ENCODE measurements around the gene FMO1.

DNA sequence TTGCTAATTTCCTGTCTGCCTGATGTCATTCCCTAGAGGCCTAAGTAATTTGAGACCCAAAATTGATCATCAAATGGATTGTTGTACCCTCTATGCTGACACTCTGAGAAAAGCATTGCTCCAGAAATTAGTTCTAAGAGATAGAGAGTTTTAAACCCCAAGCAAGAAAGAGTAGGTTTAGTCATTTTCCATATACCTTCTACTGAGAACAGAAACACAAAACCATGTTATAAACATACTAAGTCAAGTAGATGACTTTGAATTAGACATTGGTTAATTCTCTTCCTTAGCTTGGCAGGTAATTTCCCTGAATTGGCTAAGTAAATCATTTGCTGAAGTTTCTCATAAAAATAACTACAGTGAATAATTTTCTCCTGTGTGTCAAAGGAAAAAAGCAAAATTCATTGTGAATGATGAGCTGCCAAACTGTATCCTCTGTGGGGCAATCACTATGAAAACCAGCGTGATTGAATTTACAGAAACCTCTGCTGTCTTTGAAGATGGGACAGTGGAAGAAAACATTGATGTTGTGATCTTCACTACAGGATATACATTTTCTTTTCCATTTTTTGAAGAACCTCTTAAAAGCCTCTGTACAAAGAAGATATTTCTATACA, 85.8 kb downstream of the FMO1 start:
- TF ChIP-seq RAD21 (conservative IDR thresholded peaks at IDR 0.05) (no peak), POLR2AphosphoS5 (IDR thresholded peaks at IDR 0.05) (no peak), EP300 (conservative IDR thresholded peaks at IDR 0.05; ENCODE audit: poor library complexity, severe bottlenecking) (no peak)
- TF ChIP-seq, protein P1, sequence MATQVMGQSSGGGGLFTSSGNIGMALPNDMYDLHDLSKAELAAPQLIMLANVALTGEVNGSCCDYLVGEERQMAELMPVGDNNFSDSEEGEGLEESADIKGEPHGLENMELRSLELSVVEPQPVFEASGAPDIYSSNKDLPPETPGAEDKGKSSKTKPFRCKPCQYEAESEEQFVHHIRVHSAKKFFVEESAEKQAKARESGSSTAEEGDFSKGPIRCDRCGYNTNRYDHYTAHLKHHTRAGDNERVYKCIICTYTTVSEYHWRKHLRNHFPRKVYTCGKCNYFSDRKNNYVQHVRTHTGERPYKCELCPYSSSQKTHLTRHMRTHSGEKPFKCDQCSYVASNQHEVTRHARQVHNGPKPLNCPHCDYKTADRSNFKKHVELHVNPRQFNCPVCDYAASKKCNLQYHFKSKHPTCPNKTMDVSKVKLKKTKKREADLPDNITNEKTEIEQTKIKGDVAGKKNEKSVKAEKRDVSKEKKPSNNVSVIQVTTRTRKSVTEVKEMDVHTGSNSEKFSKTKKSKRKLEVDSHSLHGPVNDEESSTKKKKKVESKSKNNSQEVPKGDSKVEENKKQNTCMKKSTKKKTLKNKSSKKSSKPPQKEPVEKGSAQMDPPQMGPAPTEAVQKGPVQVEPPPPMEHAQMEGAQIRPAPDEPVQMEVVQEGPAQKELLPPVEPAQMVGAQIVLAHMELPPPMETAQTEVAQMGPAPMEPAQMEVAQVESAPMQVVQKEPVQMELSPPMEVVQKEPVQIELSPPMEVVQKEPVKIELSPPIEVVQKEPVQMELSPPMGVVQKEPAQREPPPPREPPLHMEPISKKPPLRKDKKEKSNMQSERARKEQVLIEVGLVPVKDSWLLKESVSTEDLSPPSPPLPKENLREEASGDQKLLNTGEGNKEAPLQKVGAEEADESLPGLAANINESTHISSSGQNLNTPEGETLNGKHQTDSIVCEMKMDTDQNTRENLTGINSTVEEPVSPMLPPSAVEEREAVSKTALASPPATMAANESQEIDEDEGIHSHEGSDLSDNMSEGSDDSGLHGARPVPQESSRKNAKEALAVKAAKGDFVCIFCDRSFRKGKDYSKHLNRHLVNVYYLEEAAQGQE (IDR thresholded peaks at IDR 0.05; ENCODE audit: borderline replicate concordance) = no peak
- TF ChIP-seq, protein P2, sequence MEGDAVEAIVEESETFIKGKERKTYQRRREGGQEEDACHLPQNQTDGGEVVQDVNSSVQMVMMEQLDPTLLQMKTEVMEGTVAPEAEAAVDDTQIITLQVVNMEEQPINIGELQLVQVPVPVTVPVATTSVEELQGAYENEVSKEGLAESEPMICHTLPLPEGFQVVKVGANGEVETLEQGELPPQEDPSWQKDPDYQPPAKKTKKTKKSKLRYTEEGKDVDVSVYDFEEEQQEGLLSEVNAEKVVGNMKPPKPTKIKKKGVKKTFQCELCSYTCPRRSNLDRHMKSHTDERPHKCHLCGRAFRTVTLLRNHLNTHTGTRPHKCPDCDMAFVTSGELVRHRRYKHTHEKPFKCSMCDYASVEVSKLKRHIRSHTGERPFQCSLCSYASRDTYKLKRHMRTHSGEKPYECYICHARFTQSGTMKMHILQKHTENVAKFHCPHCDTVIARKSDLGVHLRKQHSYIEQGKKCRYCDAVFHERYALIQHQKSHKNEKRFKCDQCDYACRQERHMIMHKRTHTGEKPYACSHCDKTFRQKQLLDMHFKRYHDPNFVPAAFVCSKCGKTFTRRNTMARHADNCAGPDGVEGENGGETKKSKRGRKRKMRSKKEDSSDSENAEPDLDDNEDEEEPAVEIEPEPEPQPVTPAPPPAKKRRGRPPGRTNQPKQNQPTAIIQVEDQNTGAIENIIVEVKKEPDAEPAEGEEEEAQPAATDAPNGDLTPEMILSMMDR (IDR thresholded peaks at IDR 0.05; ENCODE audit: poor library complexity, severe bottlenecking) = no peak
